Measurements from ENCODE around the gene GJA5.

The GJA5 gene

GRCh38 chr1:147760481-147761260, at the start of gene GJA5:
Gene GJA5 (minus strand): TSS chr1:147760602. CDS start chr1:147759238, 1,364 bp downstream.
- no peak within 1 kb of the TSS for H3K9ac ChIP-seq (ENCODE audit: low read length)
- H3K27me3 ChIP-seq (ENCODE audit: control insufficient read depth in 1 of 2, insufficient read depth in 2 of 2, low read length in 2 of 2) = no peaks in the 10 kb centered on the region
- no peak within 1 kb of the TSS for H3K4me3 ChIP-seq (ENCODE audit: low read depth in 1 of 2, low read length in 2 of 2)
- no peaks in the 10 kb centered on the region for H3K36me3 ChIP-seq (ENCODE audit: insufficient read depth, low read length)
- no peaks in the 10 kb centered on the region for H3K9me3 ChIP-seq (ENCODE audit: low read length)
- no peak within 1 kb of the TSS for H3K27ac ChIP-seq (ENCODE audit: low read depth, low read length)
- no peaks in the 10 kb centered on the region for H3K4me1 ChIP-seq (ENCODE audit: insufficient read depth, low read length)

- Histone ChIP-seq H3K9me3 (ENCODE audit: low read length) (no peaks in the 10 kb centered on the region), H3K9ac (ENCODE audit: low read length) (no peak overlapping the region), H3K4me1 (ENCODE audit: insufficient read depth, low read length) (no peaks in the 10 kb centered on the region), H3K27me3 (ENCODE audit: control insufficient read depth in 1 of 2, insufficient read depth in 2 of 2, low read length in 2 of 2) (no peaks in the 10 kb centered on the region), H3K27ac (ENCODE audit: low read depth, low read length) (no peak overlapping the region), H3K36me3 (ENCODE audit: insufficient read depth, low read length) (no peaks in the 10 kb centered on the region), H3K4me3 (ENCODE audit: low read depth in 1 of 2, low read length in 2 of 2) (no peak overlapping the region)
Measured at GRCh38 chr1:147809236-147809635, 48.8 kb upstream of the GJA5 start.

GRCh38 chr1:147808025-147808424, 47.6 kb upstream of the GJA5 start:
- Histone ChIP-seq H3K4me1 (ENCODE audit: insufficient read depth, low read length) (no peaks in the 10 kb centered on the region), H3K9ac (ENCODE audit: low read length) (no peak overlapping the region), H3K27me3 (ENCODE audit: control insufficient read depth in 1 of 2, insufficient read depth in 2 of 2, low read length in 2 of 2) (no peaks in the 10 kb centered on the region), H3K4me3 (ENCODE audit: low read depth in 1 of 2, low read length in 2 of 2) (no peak overlapping the region), H3K9me3 (ENCODE audit: low read length) (no peaks in the 10 kb centered on the region), H3K36me3 (ENCODE audit: insufficient read depth, low read length) (no peaks in the 10 kb centered on the region), H3K27ac (ENCODE audit: low read depth, low read length) (no peak overlapping the region)

- Histone ChIP-seq H3K27me3 (ENCODE audit: control insufficient read depth in 1 of 2, insufficient read depth in 2 of 2, low read length in 2 of 2) (no peaks in the 10 kb centered on the region), H3K36me3 (ENCODE audit: insufficient read depth, low read length) (no peaks in the 10 kb centered on the region), H3K9me3 (ENCODE audit: low read length) (no peaks in the 10 kb centered on the region), H3K4me1 (ENCODE audit: insufficient read depth, low read length) (no peaks in the 10 kb centered on the region), H3K4me3 (ENCODE audit: low read depth in 1 of 2, low read length in 2 of 2) (no peak overlapping the region), H3K9ac (ENCODE audit: low read length) (no peak overlapping the region), H3K27ac (ENCODE audit: low read depth, low read length) (no peak overlapping the region)
Measured at GRCh38 chr1:147807405-147807804, 47.0 kb upstream of the GJA5 start.

GRCh38 chr1:147804942-147805723, 44.7 kb upstream of the GJA5 start:
- no peak overlapping the region for H3K27ac ChIP-seq (ENCODE audit: low read depth, low read length)
- H3K4me1 ChIP-seq (ENCODE audit: insufficient read depth, low read length) = no peaks in the 10 kb centered on the region
- H3K9me3 ChIP-seq (ENCODE audit: low read length) = no peaks in the 10 kb centered on the region
- H3K27me3 ChIP-seq (ENCODE audit: control insufficient read depth in 1 of 2, insufficient read depth in 2 of 2, low read length in 2 of 2) = no peaks in the 10 kb centered on the region
- H3K36me3 ChIP-seq (ENCODE audit: insufficient read depth, low read length) = no peaks in the 10 kb centered on the region
- H3K9ac ChIP-seq (ENCODE audit: low read length) = no peak overlapping the region
- no peak overlapping the region for H3K4me3 ChIP-seq (ENCODE audit: low read depth in 1 of 2, low read length in 2 of 2)

- no peak overlapping the region for H3K4me3 ChIP-seq (ENCODE audit: low read depth in 1 of 2, low read length in 2 of 2)
- H3K27me3 ChIP-seq (ENCODE audit: control insufficient read depth in 1 of 2, insufficient read depth in 2 of 2, low read length in 2 of 2) = no peaks in the 10 kb centered on the region
- H3K9me3 ChIP-seq (ENCODE audit: low read length) = no peaks in the 10 kb centered on the region
- no peak overlapping the region for H3K9ac ChIP-seq (ENCODE audit: low read length)
- H3K36me3 ChIP-seq (ENCODE audit: insufficient read depth, low read length) = no peaks in the 10 kb centered on the region
- no peak overlapping the region for H3K27ac ChIP-seq (ENCODE audit: low read depth, low read length)
- H3K4me1 ChIP-seq (ENCODE audit: insufficient read depth, low read length) = no peaks in the 10 kb centered on the region
Measured at GRCh38 chr1:147800804-147801203, 40.4 kb upstream of the GJA5 start.

- Histone ChIP-seq H3K9me3 (ENCODE audit: low read length) (no peaks in the 10 kb centered on the region), H3K4me3 (ENCODE audit: low read depth in 1 of 2, low read length in 2 of 2) (no peak overlapping the region), H3K27ac (ENCODE audit: low read depth, low read length) (no peak overlapping the region), H3K9ac (ENCODE audit: low read length) (no peak overlapping the region), H3K36me3 (ENCODE audit: insufficient read depth, low read length) (no peaks in the 10 kb centered on the region), H3K27me3 (ENCODE audit: control insufficient read depth in 1 of 2, insufficient read depth in 2 of 2, low read length in 2 of 2) (no peaks in the 10 kb centered on the region), H3K4me1 (ENCODE audit: insufficient read depth, low read length) (no peaks in the 10 kb centered on the region)
Measured at GRCh38 chr1:147798731-147799130, 38.3 kb upstream of the GJA5 start.

GRCh38 chr1:147794570-147794969, 34.2 kb upstream of the GJA5 start:
- Histone ChIP-seq H3K27me3 (ENCODE audit: control insufficient read depth in 1 of 2, insufficient read depth in 2 of 2, low read length in 2 of 2) (no peaks in the 10 kb centered on the region), H3K9ac (ENCODE audit: low read length) (no peak overlapping the region), H3K4me3 (ENCODE audit: low read depth in 1 of 2, low read length in 2 of 2) (no peak overlapping the region), H3K36me3 (ENCODE audit: insufficient read depth, low read length) (no peaks in the 10 kb centered on the region), H3K27ac (ENCODE audit: low read depth, low read length) (no peak overlapping the region), H3K9me3 (ENCODE audit: low read length) (no peaks in the 10 kb centered on the region), H3K4me1 (ENCODE audit: insufficient read depth, low read length) (no peaks in the 10 kb centered on the region)

GRCh38 chr1:147791876-147792275, 31.5 kb upstream of the GJA5 start:
- no peaks in the 10 kb centered on the region for H3K4me1 ChIP-seq (ENCODE audit: insufficient read depth, low read length)
- no peak overlapping the region for H3K4me3 ChIP-seq (ENCODE audit: low read depth in 1 of 2, low read length in 2 of 2)
- no peak overlapping the region for H3K27ac ChIP-seq (ENCODE audit: low read depth, low read length)
- H3K27me3 ChIP-seq (ENCODE audit: control insufficient read depth in 1 of 2, insufficient read depth in 2 of 2, low read length in 2 of 2) = no peaks in the 10 kb centered on the region
- no peaks in the 10 kb centered on the region for H3K36me3 ChIP-seq (ENCODE audit: insufficient read depth, low read length)
- H3K9ac ChIP-seq (ENCODE audit: low read length) = no peak overlapping the region
- no peaks in the 10 kb centered on the region for H3K9me3 ChIP-seq (ENCODE audit: low read length)

- H3K9me3 ChIP-seq (ENCODE audit: low read length) = no peaks in the 10 kb centered on the region
- H3K4me3 ChIP-seq (ENCODE audit: low read depth in 1 of 2, low read length in 2 of 2) = no peak overlapping the region
- H3K4me1 ChIP-seq (ENCODE audit: insufficient read depth, low read length) = no peaks in the 10 kb centered on the region
- H3K27ac ChIP-seq (ENCODE audit: low read depth, low read length) = no peak overlapping the region
- no peak overlapping the region for H3K9ac ChIP-seq (ENCODE audit: low read length)
- H3K36me3 ChIP-seq (ENCODE audit: insufficient read depth, low read length) = no peaks in the 10 kb centered on the region
- no peaks in the 10 kb centered on the region for H3K27me3 ChIP-seq (ENCODE audit: control insufficient read depth in 1 of 2, insufficient read depth in 2 of 2, low read length in 2 of 2)
Measured at GRCh38 chr1:147787765-147788164, 27.4 kb upstream of the GJA5 start.

- Histone ChIP-seq H3K9ac (ENCODE audit: low read length) (no peak overlapping the region), H3K36me3 (ENCODE audit: insufficient read depth, low read length) (no peaks in the 10 kb centered on the region), H3K4me1 (ENCODE audit: insufficient read depth, low read length) (no peaks in the 10 kb centered on the region), H3K27me3 (ENCODE audit: control insufficient read depth in 1 of 2, insufficient read depth in 2 of 2, low read length in 2 of 2) (no peaks in the 10 kb centered on the region), H3K27ac (ENCODE audit: low read depth, low read length) (no peak overlapping the region), H3K9me3 (ENCODE audit: low read length) (no peaks in the 10 kb centered on the region), H3K4me3 (ENCODE audit: low read depth in 1 of 2, low read length in 2 of 2) (no peak overlapping the region)
Measured at GRCh38 chr1:147786536-147786935, 26.1 kb upstream of the GJA5 start.
